Stomach (tissue), 9 donors: Measurements from ENCODE around the gene DOK6. TPM values are rescaled to one million over a fixed set of nuclear protein-coding genes. Genes with fewer than 3 reads are reported as not detected.

Experiments
- DNase-seq, 2 donors: peaks; one replicate each; pipeline versions ENCODE4 v3.0.0 to v3.0.0-alpha.2; 2013 to 2019
- H3K27ac ChIP-seq, 5 donors: fragments of 200-600 bp in 4 of 5; sonication (generic) in 4 of 5; one replicate each; pipeline ENCODE4 v1.5.1; 2013 to 2019; ENCODE audit warnings: mild to moderate bottlenecking in 1 of 5, moderate library complexity in 1 of 5
- H3K27me3 ChIP-seq, 3 donors: fragments of 200-600 bp; sonication (generic); one replicate each; pipeline ENCODE4 v1.5.1; 2017 to 2019; ENCODE audit warnings: mixed run types in 1 of 3
- H3K36me3 ChIP-seq, 4 donors: fragments of 200-600 bp; sonication (generic); 1 replicate in 3 of 4; 2 replicates in 1 of 4; pipeline ENCODE4 v1.5.1; 2016 to 2019
- H3K4me1 ChIP-seq, 4 donors: fragments of 200-600 bp; sonication (generic); one replicate each; pipeline ENCODE4 v1.5.1; 2016 to 2019
- H3K4me3 ChIP-seq, 4 donors: fragments of 200-600 bp; sonication (generic) in 3 of 4; one replicate each; pipeline ENCODE4 v1.5.1; 2016 to 2019; ENCODE audit warnings: mild to moderate bottlenecking in 1 of 4
- H3K9me3 ChIP-seq, 4 donors: fragments of 200-600 bp; sonication (generic); one replicate each; pipeline ENCODE4 v1.5.1; 2016 to 2019
- EP300 ChIP-seq: sonication (generic); formaldehyde crosslinking; IDR thresholded peaks from one replicate; pipeline ENCODE4 v1.6.1; 2017; ENCODE audit warnings: antibody characterized with exemption
- POLR2A ChIP-seq, 4 donors: fragments of 450-650 bp; IDR thresholded peaks; one replicate each; pipeline ENCODE4 v1.6.1; 2016; ENCODE audit warnings: antibody characterized with exemption in 4 of 4, control low read depth in 2 of 4, mild to moderate bottlenecking in 1 of 4, moderate library complexity in 1 of 4
- POLR2AphosphoS5 ChIP-seq, 3 donors: sonication (generic); formaldehyde crosslinking; IDR thresholded peaks; one replicate each; pipeline ENCODE4 v1.6.1; 2016; ENCODE audit warnings: antibody characterized with exemption in 3 of 3
- WGBS, 5 donors: extraction: QIAGEN DNeasy Blood & Tissue Kit in 3 of 5; methylation state at CpG; one replicate each; pipeline versions ENCODE4 v1.1.5 to v1.1.7; 2013 to 2018; 5-methylcytosine and 5-hydroxymethylcytosine counted together
- intact Hi-C: fragments of 100-400 bp; cut with DNase I; formaldehyde crosslinking; loops from one replicate; pipeline ENCODE4 v1.15.1; 2023; ENCODE audit warnings: low total_unique reads
- polyA plus RNA-seq, 3 donors: library from polyadenylated mRNA; stranded (reverse); fragments of 200-250 nt; gene quantifications; one replicate each; pipeline ENCODE4 v1.2.3, GENCODE V29; 2013
- total RNA-seq, 5 donors: library from RNA; depleted of rRNA; stranded (reverse); fragments of >200 nt; gene quantifications; one replicate each; pipeline versions ENCODE4 v1.1.0 to v1.2.3, GENCODE V29; 2014 to 2016
- TF ChIP-seq, protein P1 (sequence below), 7 experiments: fragments of 450-650 bp in 4 of 7; fragments of 200-600 bp in 3 of 7; sonication (generic) in 3 of 7; IDR thresholded peaks; one replicate each; pipeline ENCODE4 v1.5.1; 2016 to 2019; ENCODE audit warnings: antibody characterized with exemption in 7 of 7, control low read depth in 2 of 7, mild to moderate bottlenecking in 1 of 7
- donor health status: healthy with polysubstance abuse.
- donor health status: Bipolar disorder and iron deficiency.
- donor health status: healthy.

DOK6 gene
- total and polyA plus RNA-seq, 8 donors, result 0.18 to 10.1 (median 1.7) TPM; not detected in 1

DNA sequence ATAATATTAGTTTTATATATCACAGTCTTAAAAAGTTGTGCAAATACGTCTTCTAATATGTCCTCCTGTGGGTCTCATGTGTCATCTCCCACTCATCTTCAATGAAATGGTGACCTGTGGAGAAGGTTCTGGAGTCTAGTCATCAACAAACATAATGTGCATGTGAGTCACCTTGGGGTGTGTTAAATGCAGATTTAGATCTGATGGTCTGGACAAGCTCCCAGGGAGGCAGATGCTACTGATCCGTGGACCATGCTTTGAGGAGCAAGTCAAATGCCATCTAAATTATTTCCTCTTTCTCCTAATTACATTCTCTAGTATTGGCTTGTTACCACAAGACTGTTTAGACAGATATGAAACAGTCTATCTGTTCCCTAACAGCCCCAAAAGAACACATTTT, 336.0 kb downstream of the DOK6 start:
- WGBS, 5 donors, result 81 to 93% (median 89%) methylated on average over 2 of the region's 2 CpGs
- no peak for TF ChIP-seq POLR2AphosphoS5 (IDR thresholded peaks at IDR 0.05)
- TF ChIP-seq EP300, result no peak
- no peak for TF ChIP-seq POLR2A (IDR thresholded peaks at IDR 0.05)
- TF ChIP-seq, protein P1, sequence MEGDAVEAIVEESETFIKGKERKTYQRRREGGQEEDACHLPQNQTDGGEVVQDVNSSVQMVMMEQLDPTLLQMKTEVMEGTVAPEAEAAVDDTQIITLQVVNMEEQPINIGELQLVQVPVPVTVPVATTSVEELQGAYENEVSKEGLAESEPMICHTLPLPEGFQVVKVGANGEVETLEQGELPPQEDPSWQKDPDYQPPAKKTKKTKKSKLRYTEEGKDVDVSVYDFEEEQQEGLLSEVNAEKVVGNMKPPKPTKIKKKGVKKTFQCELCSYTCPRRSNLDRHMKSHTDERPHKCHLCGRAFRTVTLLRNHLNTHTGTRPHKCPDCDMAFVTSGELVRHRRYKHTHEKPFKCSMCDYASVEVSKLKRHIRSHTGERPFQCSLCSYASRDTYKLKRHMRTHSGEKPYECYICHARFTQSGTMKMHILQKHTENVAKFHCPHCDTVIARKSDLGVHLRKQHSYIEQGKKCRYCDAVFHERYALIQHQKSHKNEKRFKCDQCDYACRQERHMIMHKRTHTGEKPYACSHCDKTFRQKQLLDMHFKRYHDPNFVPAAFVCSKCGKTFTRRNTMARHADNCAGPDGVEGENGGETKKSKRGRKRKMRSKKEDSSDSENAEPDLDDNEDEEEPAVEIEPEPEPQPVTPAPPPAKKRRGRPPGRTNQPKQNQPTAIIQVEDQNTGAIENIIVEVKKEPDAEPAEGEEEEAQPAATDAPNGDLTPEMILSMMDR (IDR thresholded peaks at IDR 0.05), result no peak
- intact Hi-C loops, result no loop called here
- Histone ChIP-seq H3K27ac (no peak overlapping the region), H3K9me3 (peaks cover 0 to 6% (median 0%) of the 10 kb centered on the region in 4 donors), H3K36me3 (no peaks in the 10 kb centered on the region), H3K27me3 (no peaks in the 10 kb centered on the region), H3K4me1 (no peaks in the 10 kb centered on the region), H3K4me3 (no peak overlapping the region)
- DNase-seq, result no peak

DNA sequence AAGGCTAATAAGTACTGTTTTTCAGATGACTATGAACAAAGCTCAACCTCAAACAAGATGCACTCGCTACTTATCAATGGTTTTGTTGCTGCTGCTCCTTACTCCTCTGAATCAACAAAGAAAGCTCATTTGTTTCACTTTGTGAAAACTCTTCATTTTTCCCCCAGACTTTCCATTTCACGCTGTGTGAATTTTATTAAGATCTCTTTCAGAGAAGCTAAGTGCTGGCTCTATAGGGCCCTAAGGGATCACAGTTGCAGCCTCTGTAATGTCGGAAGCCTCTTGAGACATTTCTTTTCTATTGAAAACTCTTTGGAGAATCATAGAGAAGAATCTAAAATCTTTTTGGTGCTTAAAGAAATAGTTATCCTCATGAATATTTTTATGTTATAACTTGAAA, 337.2 kb downstream of the DOK6 start:
- no peak overlapping the region for H3K27ac ChIP-seq
- no peaks in the 10 kb centered on the region for H3K36me3 ChIP-seq
- intact Hi-C loops, result no loop called here
- 82 to 93% (median 91%) methylated on average over 3 of the region's 3 CpGs for WGBS, 5 donors
- DNase-seq, result no peak
- peaks cover 0 to 6% (median 0%) of the 10 kb centered on the region in 4 donors for H3K9me3 ChIP-seq
- H3K27me3 ChIP-seq, result no peaks in the 10 kb centered on the region
- H3K4me1 ChIP-seq, result no peaks in the 10 kb centered on the region
- no peak overlapping the region for H3K4me3 ChIP-seq
- no peak for TF ChIP-seq POLR2AphosphoS5 (IDR thresholded peaks at IDR 0.05)
- no peak for TF ChIP-seq POLR2A (IDR thresholded peaks at IDR 0.05)
- TF ChIP-seq EP300, result no peak
- TF ChIP-seq, protein P1 (IDR thresholded peaks at IDR 0.05), result no peak

DNA sequence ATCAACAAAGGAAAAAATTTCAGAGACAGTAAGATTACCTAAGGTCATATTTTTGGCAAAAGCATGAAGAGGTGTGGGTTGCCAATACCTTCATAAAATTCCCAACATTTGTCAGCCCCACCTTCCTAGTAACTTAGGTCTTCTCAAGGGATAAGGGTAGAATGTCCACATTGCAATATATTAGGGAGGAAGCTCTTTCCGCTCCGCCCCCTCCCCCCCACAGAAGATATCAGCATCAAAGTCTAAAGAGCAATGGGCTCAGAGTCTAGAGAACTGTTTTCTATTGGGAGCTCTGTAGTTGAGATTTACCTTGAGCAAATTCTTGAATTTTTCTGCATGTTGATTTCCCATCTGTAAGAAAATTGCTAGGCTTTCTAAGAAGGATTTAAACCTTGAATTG, 346.7 kb downstream of the DOK6 start:
- no peak for TF ChIP-seq EP300
- no peak for TF ChIP-seq POLR2A (IDR thresholded peaks at IDR 0.05)
- intact Hi-C loops, result no loop called here
- 81 to 85% (median 82%) methylated on average over 2 of the region's 2 CpGs for WGBS, 5 donors
- H3K9me3 ChIP-seq, result peaks cover 0 to 8% (median 0%) of the 10 kb centered on the region in 4 donors
- no peak overlapping the region for H3K27ac ChIP-seq
- no peak for DNase-seq
- no peaks in the 10 kb centered on the region for H3K27me3 ChIP-seq
- H3K36me3 ChIP-seq, result no peaks in the 10 kb centered on the region
- H3K4me3 ChIP-seq, result no peak overlapping the region
- H3K4me1 ChIP-seq, result no peaks in the 10 kb centered on the region

DNA sequence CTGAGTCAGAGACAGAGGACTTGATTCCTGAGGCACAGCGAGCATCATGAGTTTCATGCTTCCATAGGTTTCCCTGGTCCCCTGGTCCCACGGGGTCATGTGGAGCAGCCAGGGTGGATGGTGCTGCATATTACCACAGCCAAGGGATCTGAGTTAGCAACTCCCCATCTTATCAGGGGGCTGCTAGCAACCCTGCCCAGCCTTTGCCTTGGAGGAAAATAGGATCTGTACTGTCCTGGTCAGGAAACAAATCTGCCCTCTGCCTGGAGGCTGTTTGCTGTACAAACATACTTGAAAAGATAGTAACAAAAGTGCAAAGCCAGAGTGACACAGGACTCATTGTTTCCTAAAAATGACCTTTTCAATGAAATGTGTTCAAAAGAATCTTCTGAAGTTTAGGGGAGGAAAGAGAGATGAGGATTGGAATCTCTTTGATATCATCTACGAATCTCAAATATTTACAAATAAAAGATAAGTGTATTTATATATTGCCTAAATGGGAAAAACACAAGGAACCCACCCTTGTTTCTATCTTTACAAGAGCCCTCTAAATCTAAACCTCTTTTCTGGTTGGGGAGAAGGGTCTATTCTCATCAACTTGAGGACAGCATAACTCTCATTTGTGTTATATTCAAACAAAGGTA, 352.2 kb downstream of the DOK6 start:
- no peak for DNase-seq
- H3K27ac ChIP-seq, result no peak overlapping the region
- 27 to 69% (median 42%) methylated on average over 2 to 3 of the region's 3 CpGs for WGBS, 5 donors
- intact Hi-C loops, result no loop called here
- TF ChIP-seq POLR2A (IDR thresholded peaks at IDR 0.05) (no peak), EP300 (no peak), POLR2AphosphoS5 (IDR thresholded peaks at IDR 0.05) (no peak)
- TF ChIP-seq, protein P1 (IDR thresholded peaks at IDR 0.05), result no peak
- no peaks in the 10 kb centered on the region for H3K27me3 ChIP-seq
- peaks cover 0 to 8% (median 0%) of the 10 kb centered on the region in 4 donors for H3K9me3 ChIP-seq
- no peaks in the 10 kb centered on the region for H3K4me1 ChIP-seq
- H3K36me3 ChIP-seq, result no peaks in the 10 kb centered on the region
- no peak overlapping the region for H3K4me3 ChIP-seq

DNA sequence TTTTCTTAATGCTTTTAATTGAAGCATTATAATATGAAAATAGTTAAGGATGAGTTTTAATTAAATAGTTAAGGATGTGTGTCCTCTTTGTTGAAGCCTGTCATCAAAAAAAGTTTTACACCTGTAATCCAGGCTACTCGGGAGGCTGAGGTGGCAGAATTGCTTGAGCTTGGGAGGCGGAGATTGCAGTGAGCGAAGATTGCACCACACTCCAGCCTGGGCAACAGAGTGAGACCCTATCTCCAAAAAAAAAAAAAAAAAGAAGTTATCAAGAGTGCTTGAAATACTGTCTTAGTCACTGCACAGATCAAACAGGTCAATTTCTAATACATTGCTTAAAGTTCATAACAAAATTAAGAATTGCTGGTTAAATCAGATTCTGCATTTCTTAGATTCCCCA, 353.4 kb downstream of the DOK6 start:
- WGBS, 5 donors, result 81 to 94% (median 89%) methylated on average over 3 of the region's 3 CpGs
- H3K27ac ChIP-seq, result no peak overlapping the region
- peaks cover 0 to 8% (median 0%) of the 10 kb centered on the region in 4 donors for H3K9me3 ChIP-seq
- DNase-seq, result no peak
- no peaks in the 10 kb centered on the region for H3K36me3 ChIP-seq
- intact Hi-C loops, result no loop called here
- TF ChIP-seq POLR2A (IDR thresholded peaks at IDR 0.05) (no peak), EP300 (no peak), POLR2AphosphoS5 (IDR thresholded peaks at IDR 0.05) (no peak)
- TF ChIP-seq, protein P1 (IDR thresholded peaks at IDR 0.05), result no peak
- H3K4me3 ChIP-seq, result no peak overlapping the region
- H3K27me3 ChIP-seq, result no peaks in the 10 kb centered on the region
- H3K4me1 ChIP-seq, result no peaks in the 10 kb centered on the region
